HEK293 (cell line): ENCODE measurements around the gene CYP4F11.
"Not testable (repeated sequence)": the region's sequence is repeated elsewhere in the genome, so short reads cannot be mapped to it uniquely, and the experiment has no call there.

Experiments
- CTCF ChIA-PET: fragments of 350-600 bp; formaldehyde crosslinking; extraction: SDS; loops from one replicate; lab custom pipeline; 2021; ENCODE audit warnings: antibody characterized with exemption; lab: Yijun Ruan, JAX
- POLR2A ChIA-PET: fragments of 300-600 bp; formaldehyde crosslinking; extraction: SDS; loops from one replicate; lab custom pipeline; 2020; ENCODE audit warnings: antibody characterized with exemption, inconsistent platforms; lab: Yijun Ruan, JAX
- H3K27ac ChIP-seq: fragments of 200-500 bp; sonication (Bioruptor generic); 2 replicates; pipeline ENCODE4 v1.5.1; 2014; ENCODE audit warnings: low read depth, low read length, control low read depth, inconsistent platforms; ENCODE audit errors: extremely low read depth
- H3K36me3 ChIP-seq, 2 experiments: fragments of 200-500 bp in 1 of 2; sonication (Bioruptor generic) in 1 of 2; 1 replicate in 1 of 2; 2 replicates in 1 of 2; pipeline ENCODE4 v1.5.1; 2014 to 2017; ENCODE audit warnings: inconsistent platforms in 2 of 2, low read length in 2 of 2; ENCODE audit not compliant: control insufficient read depth in 2 of 2, insufficient read depth in 1 of 2
- H3K4me1 ChIP-seq: fragments of 200-500 bp; sonication (Bioruptor generic); 2 replicates; pipeline ENCODE4 v1.5.1; 2014; ENCODE audit warnings: mild to moderate bottlenecking, low read length, inconsistent platforms; ENCODE audit not compliant: control insufficient read depth, insufficient read depth
- H3K4me3 ChIP-seq: 2 replicates; pipeline ENCODE4 v1.5.1; 2011; ENCODE audit warnings: low read depth, mild to moderate bottlenecking, control low read depth, low read length, moderate library complexity
- H3K9me3 ChIP-seq: fragments of 200-500 bp; sonication (Bioruptor generic); 2 replicates; pipeline ENCODE4 v1.5.1; 2014; ENCODE audit warnings: low read depth, low read length, inconsistent platforms; ENCODE audit not compliant: control insufficient read depth, insufficient read depth
- GLIS1 ChIP-seq: fragments of 450-650 bp; formaldehyde crosslinking; IDR thresholded peaks from 2 replicates; pipeline ENCODE4 v1.5.1; 2016; ENCODE audit warnings: missing biosample characterization, missing genetic modification characterization
- PRDM1 ChIP-seq: fragments of 450-650 bp; formaldehyde crosslinking; IDR thresholded peaks from 2 replicates; pipeline ENCODE4; 2016; ENCODE audit warnings: missing biosample characterization, missing genetic modification characterization
- PRDM6 ChIP-seq: fragments of 450-650 bp; formaldehyde crosslinking; IDR thresholded peaks from 2 replicates; pipeline ENCODE4 v1.5.1; 2017; ENCODE audit warnings: missing biosample characterization, missing genetic modification characterization
- REST ChIP-seq: fragments of 450-650 bp; formaldehyde crosslinking; IDR thresholded peaks from 2 replicates; pipeline ENCODE4 v1.5.1; 2016; ENCODE audit warnings: missing biosample characterization, missing genetic modification characterization
- SCRT1 ChIP-seq: fragments of 450-650 bp; formaldehyde crosslinking; IDR thresholded peaks from 2 replicates; pipeline ENCODE4 v1.5.1; 2016; ENCODE audit warnings: missing biosample characterization, missing genetic modification characterization, borderline replicate concordance
- ZBTB20 ChIP-seq: fragments of 450-650 bp; formaldehyde crosslinking; IDR thresholded peaks from 2 replicates; pipeline ENCODE4 v1.5.1; 2016; ENCODE audit warnings: missing biosample characterization, missing genetic modification characterization
- ZBTB26 ChIP-seq: fragments of 450-650 bp; formaldehyde crosslinking; optimal IDR thresholded peaks from 2 replicates; pipeline ENCODE3; 2016; ENCODE audit warnings: missing biosample characterization, mild to moderate bottlenecking, missing genetic modification characterization
- ZBTB7A ChIP-seq: fragments of 450-650 bp; formaldehyde crosslinking; IDR thresholded peaks from 2 replicates; pipeline ENCODE4 v1.5.1; 2016; ENCODE audit warnings: low read depth, missing biosample characterization, missing genetic modification characterization
- ZFP69B ChIP-seq: fragments of 450-650 bp; formaldehyde crosslinking; IDR thresholded peaks from 2 replicates; pipeline ENCODE4 v1.5.1; 2016; ENCODE audit warnings: missing biosample characterization, missing genetic modification characterization
- ZNF10 ChIP-seq: fragments of 450-650 bp; formaldehyde crosslinking; IDR thresholded peaks from 2 replicates; pipeline ENCODE4 v1.5.1; 2017; ENCODE audit warnings: missing biosample characterization, missing genetic modification characterization
- ZNF366 ChIP-seq: fragments of 450-650 bp; formaldehyde crosslinking; conservative IDR thresholded peaks from 2 replicates; pipeline ENCODE4 v1.5.1; 2016; ENCODE audit warnings: missing biosample characterization, missing genetic modification characterization
- ZNF560 ChIP-seq: fragments of 450-650 bp; formaldehyde crosslinking; IDR thresholded peaks from 2 replicates; pipeline ENCODE4 v1.5.1; 2017; ENCODE audit warnings: missing biosample characterization, missing genetic modification characterization, borderline replicate concordance
- ZNF596 ChIP-seq: fragments of 450-650 bp; IDR thresholded peaks from 2 replicates; pipeline ENCODE4 v1.5.0; 2018; ENCODE audit warnings: missing biosample characterization, mild to moderate bottlenecking, missing genetic modification characterization, moderate library complexity
- ZNF792 ChIP-seq: fragments of 450-650 bp; formaldehyde crosslinking; IDR thresholded peaks from 2 replicates; pipeline ENCODE4 v1.5.1; 2016; ENCODE audit warnings: missing biosample characterization, missing genetic modification characterization
- ZNF830 ChIP-seq: fragments of 450-650 bp; IDR thresholded peaks from 2 replicates; pipeline ENCODE4 v1.5.0; 2018; ENCODE audit warnings: missing biosample characterization, missing genetic modification characterization, low read depth, mild to moderate bottlenecking, moderate library complexity

The CYP4F11 gene

GRCh38 chr19:15972043-15972442 lies 37.7 kb upstream of the CYP4F11 start:
- H3K4me1 ChIP-seq, H3K4me3 ChIP-seq, H3K27ac ChIP-seq, H3K9me3 ChIP-seq, POLR2A ChIA-PET, H3K36me3 ChIP-seq: not testable (repeated sequence)
- peak; percentile 70 for TF ChIP-seq PRDM1
- TF ChIP-seq ZNF596, result peak; percentile 55; the same call in 1 of the 2 replicates
- TF ChIP-seq ZNF366 (tag by site-specific recombination), result peak; percentile 83
- CTCF ChIA-PET, result interaction anchor here (1.3 kb wide), 1 partner anchor 10 kb away, joined by 9 read pairs; no protein-coding TSS in a partner anchor

- Histone ChIP-seq H3K4me3 (no peak overlapping the region), H3K9me3 (no peaks in the 10 kb centered on the region), H3K4me1 (no peaks in the 10 kb centered on the region), H3K36me3 (no peaks in the 10 kb centered on the region), H3K27ac (no peak overlapping the region)
- POLR2A ChIA-PET, result no interaction called here
- no peak for TF ChIP-seq ZNF560 (tag by site-specific recombination)
- no peak for TF ChIP-seq GLIS1 (tag by site-specific recombination)
- no peak for TF ChIP-seq SCRT1 (tag by site-specific recombination)
- no peak for TF ChIP-seq ZNF830 (tag by site-specific recombination)
- TF ChIP-seq ZFP69B, result no peak
- TF ChIP-seq ZNF10 (tag by site-specific recombination), result no peak
- TF ChIP-seq PRDM6 (tag by site-specific recombination), result no peak
- no peak for TF ChIP-seq ZBTB20 (tag by site-specific recombination)
- CTCF ChIA-PET, result interaction anchor here (0.5 to 1.3 kb wide), 2 partner anchors 11 to 156 kb away, joined by 3 to 9 read pairs; partner anchors contain the start of gene OR10H1
Observed at GRCh38 chr19:15971224-15971780, 37.0 kb upstream of the CYP4F11 start.

- no peak overlapping the region for H3K27ac ChIP-seq
- no peak for TF ChIP-seq ZBTB26 (tag by site-specific recombination)
- H3K9me3 ChIP-seq, result no peaks in the 10 kb centered on the region
- no peaks in the 10 kb centered on the region for H3K36me3 ChIP-seq
- no peak overlapping the region for H3K4me3 ChIP-seq
- CTCF ChIA-PET, result no interaction called here
- no peaks in the 10 kb centered on the region for H3K4me1 ChIP-seq
- POLR2A ChIA-PET, result no interaction called here
Observed at GRCh38 chr19:15964231-15964630, 29.9 kb upstream of the CYP4F11 start.

- Histone ChIP-seq H3K9me3 (no peaks in the 10 kb centered on the region), H3K27ac (no peak overlapping the region), H3K4me1 (no peaks in the 10 kb centered on the region), H3K4me3 (no peak overlapping the region), H3K36me3 (no peaks in the 10 kb centered on the region)
- POLR2A ChIA-PET, result no interaction called here
- CTCF ChIA-PET, result no interaction called here
- peak; percentile 82 for TF ChIP-seq REST (tag by site-specific recombination)
- TF ChIP-seq ZNF792 (tag by site-specific recombination), result no peak
- no peak for TF ChIP-seq ZBTB7A (tag by site-specific recombination)
Observed at GRCh38 chr19:15962319-15962718, 28.0 kb upstream of the CYP4F11 start.
